OCI-LY3 (cell line): ENCODE data around the gene ZDHHC24.

ENCODE experiments used
- H2AFZ ChIP-seq: fragments of 200-600, 300-600 bp; shearing (Covaris generic); 2 replicates; pipeline ENCODE4 v1.6.0; 2014; ENCODE audit warnings: antibody characterized with exemption, low read depth, low read length
- H3K27ac ChIP-seq: fragments of 200-600, 300-600 bp; sonication (generic); 2 replicates; pipeline ENCODE4 v1.5.1; 2014; ENCODE audit warnings: mild to moderate bottlenecking, low read length, moderate library complexity, mixed read lengths
- H3K27me3 ChIP-seq: fragments of 200-600, 300-600 bp; sonication (generic); 2 replicates; pipeline ENCODE4 v1.6.1; 2014; ENCODE audit warnings: low read depth, low read length, mixed read lengths
- H3K36me3 ChIP-seq: fragments of 200-600, 300-600 bp; sonication (generic); replicated peaks from 2 replicates; pipeline ENCODE3; 2014; ENCODE audit warnings: low read depth, low read length, mixed read lengths
- H3K4me1 ChIP-seq: fragments of 300-600, 200-600 bp; sonication (generic); 2 replicates; pipeline ENCODE4 v1.6.1; 2014; ENCODE audit warnings: low read length, mixed read lengths
- H3K4me2 ChIP-seq: fragments of 200-600, 300-600 bp; sonication (generic); 2 replicates; pipeline ENCODE4 v1.6.1; 2014; ENCODE audit warnings: low read length, mixed read lengths
- H3K4me3 ChIP-seq: fragments of 300-600, 200-600 bp; sonication (generic); 2 replicates; pipeline ENCODE4 v1.5.1; 2014; ENCODE audit warnings: antibody characterized with exemption, mild to moderate bottlenecking, low read length, moderate library complexity
- H3K79me2 ChIP-seq: fragments of 300-600, 200-600 bp; shearing (Covaris generic); 2 replicates; pipeline ENCODE4 v1.6.1; 2014; ENCODE audit warnings: mild to moderate bottlenecking, low read length, mixed read lengths
- H3K9ac ChIP-seq: fragments of 300-600, 200-600 bp; shearing (Covaris generic); 2 replicates; pipeline ENCODE4 v1.6.0; 2014; ENCODE audit warnings: mild to moderate bottlenecking, low read length, moderate library complexity
- H3K9me3 ChIP-seq: fragments of 200-600, 300-600 bp; shearing (Covaris generic); 2 replicates; pipeline ENCODE4 v1.6.1; 2014; ENCODE audit warnings: low read length, mixed read lengths; ENCODE audit not compliant: insufficient read depth
- H4K20me1 ChIP-seq: fragments of 200-600, 300-600 bp; sonication (generic); 2 replicates; pipeline ENCODE4 v1.6.1; 2016; ENCODE audit warnings: low read length, mixed read lengths; ENCODE audit not compliant: insufficient read depth
- CTCF ChIP-seq: fragments of 200-600, 300-600 bp; sonication (generic); IDR thresholded peaks from 2 replicates; pipeline ENCODE4 v1.5.1; 2014; ENCODE audit warnings: antibody characterized with exemption, low read length, low read depth
- EZH2phosphoT487 ChIP-seq: fragments of 200-600 bp; shearing (Covaris generic); IDR thresholded peaks from 2 replicates; pipeline ENCODE4 v1.6.1; 2018; ENCODE audit warnings: antibody characterized with exemption, mixed run types, low read depth

The ZDHHC24 gene

GRCh38 chr11:66557733-66558326, 12.0 kb upstream of the ZDHHC24 start:
- no peaks in the 10 kb centered on the region for H3K4me1 ChIP-seq
- TF ChIP-seq CTCF (no peak), EZH2phosphoT487 (no peak)
- H4K20me1 ChIP-seq: no peaks in the 10 kb centered on the region
- no peaks in the 10 kb centered on the region for H3K27me3 ChIP-seq
- no peak overlapping the region for H3K27ac ChIP-seq
- H2AFZ ChIP-seq: no peak overlapping the region
- no peaks in the 10 kb centered on the region for H3K36me3 ChIP-seq
- H3K4me2 ChIP-seq: no peak overlapping the region
- no peaks in the 10 kb centered on the region for H3K79me2 ChIP-seq
- H3K4me3 ChIP-seq: no peak overlapping the region
- H3K9me3 ChIP-seq: no peaks in the 10 kb centered on the region
- H3K9ac ChIP-seq: no peak overlapping the region

- no peaks in the 10 kb centered on the region for H4K20me1 ChIP-seq
- no peaks in the 10 kb centered on the region for H3K27me3 ChIP-seq
- no peaks in the 10 kb centered on the region for H3K9me3 ChIP-seq
Observed at GRCh38 chr11:66556086-66556485, 10.2 kb upstream of the ZDHHC24 start.

GRCh38 chr11:66555416-66555815, 9.6 kb upstream of the ZDHHC24 start:
- no peak overlapping the region for H3K27ac ChIP-seq
- H3K27me3 ChIP-seq: no peaks in the 10 kb centered on the region
- no peaks in the 10 kb centered on the region for H4K20me1 ChIP-seq
- H3K9me3 ChIP-seq: no peaks in the 10 kb centered on the region
- H3K36me3 ChIP-seq: no peaks in the 10 kb centered on the region
- H3K9ac ChIP-seq: no peak overlapping the region
- H3K4me1 ChIP-seq: no peaks in the 10 kb centered on the region
- no peaks in the 10 kb centered on the region for H3K79me2 ChIP-seq
- no peak overlapping the region for H2AFZ ChIP-seq
- no peak overlapping the region for H3K4me2 ChIP-seq
- TF ChIP-seq CTCF (no peak), EZH2phosphoT487 (no peak)
- no peak overlapping the region for H3K4me3 ChIP-seq

More at GRCh38 chr11:66556086-66556485, 10.2 kb upstream of the ZDHHC24 start:
- Histone ChIP-seq H3K36me3 (no peaks in the 10 kb centered on the region), H2AFZ (no peak overlapping the region), H3K27ac (no peak overlapping the region), H3K4me1 (no peaks in the 10 kb centered on the region), H3K9ac (no peak overlapping the region), H3K4me3 (no peak overlapping the region), H3K4me2 (no peak overlapping the region), H3K79me2 (no peaks in the 10 kb centered on the region)
- TF ChIP-seq EZH2phosphoT487: no peak
- no peak for TF ChIP-seq CTCF

- Histone ChIP-seq H3K27ac (no peak overlapping the region), H3K79me2 (no peaks in the 10 kb centered on the region), H3K9ac (no peak overlapping the region), H3K4me3 (no peak overlapping the region), H3K27me3 (no peaks in the 10 kb centered on the region), H2AFZ (no peak overlapping the region), H3K36me3 (no peaks in the 10 kb centered on the region), H3K4me1 (no peaks in the 10 kb centered on the region), H3K9me3 (no peaks in the 10 kb centered on the region), H3K4me2 (no peak overlapping the region), H4K20me1 (no peaks in the 10 kb centered on the region)
- no peak for TF ChIP-seq CTCF
- TF ChIP-seq EZH2phosphoT487: no peak
Observed at GRCh38 chr11:66554602-66555001, 8.8 kb upstream of the ZDHHC24 start.
